Thoracic aorta (tissue), 2 donors: ENCODE data around the gene HLF. TPM values are rescaled to one million over a fixed set of nuclear protein-coding genes. Genes with fewer than 3 reads are reported as not detected.

Experiments
- ATAC-seq: fragments of 150-250 bp; one replicate; pipeline ENCODE4 v1.8.0; 2017; ENCODE audit warnings: low read depth; ENCODE audit not compliant: insufficient number of reproducible peaks, low FRiP score
- DNase-seq: peaks from one replicate; pipeline ENCODE4 v3.0.0-alpha.2; 2020; ENCODE audit warnings: low spot score
- H3K27ac ChIP-seq, 2 donors: fragments of 200-600 bp; sonication (generic); 1 replicate in 1 of 2; 2 replicates in 1 of 2; pipeline ENCODE4 v1.5.1; 2016; ENCODE audit warnings: mild to moderate bottlenecking in 2 of 2, moderate library complexity in 2 of 2
- H3K27me3 ChIP-seq: fragments of 200-600 bp; sonication (generic); replicated peaks from 2 replicates; pipeline ENCODE4 v1.6.0; 2016; ENCODE audit warnings: mild to moderate bottlenecking; ENCODE audit not compliant: insufficient read depth
- H3K36me3 ChIP-seq: fragments of 200-600 bp; sonication (generic); one replicate; pipeline ENCODE4 v1.5.1; 2016
- H3K4me1 ChIP-seq, 2 donors: fragments of 200-600 bp; sonication (generic); 1 replicate in 1 of 2; 2 replicates in 1 of 2; pipeline versions ENCODE4 v1.5.1 to v1.6.0; 2016; ENCODE audit warnings: low read depth in 2 of 2, mild to moderate bottlenecking in 1 of 2; ENCODE audit not compliant: control insufficient read depth in 1 of 2
- H3K4me3 ChIP-seq: fragments of 200-600 bp; sonication (generic); 2 replicates; pipeline ENCODE4 v1.5.1; 2016; ENCODE audit warnings: mild to moderate bottlenecking
- H3K9me3 ChIP-seq: fragments of 200-600 bp; sonication (generic); 2 replicates; pipeline ENCODE4 v1.5.1; 2016
- total RNA-seq, 2 donors: library from RNA; depleted of rRNA; stranded (reverse); fragments of >200 nt; gene quantifications; one replicate each; pipeline versions ENCODE4 v1.1.0 to v1.2.3, GENCODE V29; 2016
- TF ChIP-seq, protein P1 (sequence below): fragments of 200-600 bp; sonication (generic); IDR thresholded peaks from one replicate; pipeline ENCODE4 v1.5.1; 2019; ENCODE audit warnings: antibody characterized with exemption

Gene HLF
- total RNA-seq, 2 donors from 2014 or later: 10.2 to 12.5 TPM

DNA sequence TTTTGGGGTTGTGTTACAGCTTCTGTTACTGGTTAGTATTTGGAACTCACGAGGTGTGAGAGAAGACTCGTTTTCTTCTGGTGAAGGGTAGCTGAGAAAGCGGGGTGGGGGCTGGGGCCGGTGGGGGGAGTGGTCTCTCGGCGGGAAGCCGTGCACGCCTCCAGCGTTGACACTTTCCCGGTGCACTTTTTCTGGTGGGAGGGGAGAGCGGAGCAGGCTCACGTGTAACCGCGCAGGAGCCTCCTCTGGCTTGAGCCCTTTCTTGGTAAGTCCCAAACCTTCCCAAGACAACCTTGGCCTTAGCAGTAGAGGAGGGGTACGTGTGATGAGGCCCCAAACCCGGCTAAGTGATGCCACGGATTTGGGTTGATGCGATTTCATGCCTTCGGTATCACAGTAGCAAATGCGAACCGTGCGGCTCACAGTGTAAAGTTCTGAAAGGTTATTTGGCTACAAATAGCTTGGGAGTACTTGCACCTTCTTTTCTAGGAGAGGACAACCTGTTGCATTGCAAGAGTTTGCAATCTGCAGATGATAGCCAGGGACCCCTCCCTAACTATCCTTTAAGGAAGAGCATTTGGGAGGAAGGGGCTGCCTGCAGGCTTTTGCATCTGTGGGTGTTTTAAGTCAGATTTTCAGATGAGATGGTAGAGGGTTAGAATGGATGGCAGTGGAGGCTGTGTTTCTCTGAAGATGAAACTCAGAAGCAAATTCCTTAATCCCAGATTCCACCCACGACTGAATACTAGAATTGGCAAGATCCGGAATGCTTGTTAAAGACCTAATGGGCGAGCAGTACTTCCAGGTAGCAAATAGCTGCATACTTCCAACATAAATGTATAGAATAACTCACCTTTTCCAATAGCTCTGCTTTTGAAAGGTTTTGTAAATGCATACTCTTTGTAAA, 1.5 kb downstream of the HLF start:
- DNase-seq (no peak), ATAC-seq (no peak)
- peak overlapping the region; percentile 81 to 92 for H3K27ac ChIP-seq
- H3K4me1 ChIP-seq: peaks cover 17 to 59% of the 10 kb centered on the region in 2 donors
- H3K36me3 ChIP-seq: no peaks in the 10 kb centered on the region
- H3K27me3 ChIP-seq: no peaks in the 10 kb centered on the region
- peak overlapping the region; percentile 86 for H3K4me3 ChIP-seq
- TF ChIP-seq, protein P1, sequence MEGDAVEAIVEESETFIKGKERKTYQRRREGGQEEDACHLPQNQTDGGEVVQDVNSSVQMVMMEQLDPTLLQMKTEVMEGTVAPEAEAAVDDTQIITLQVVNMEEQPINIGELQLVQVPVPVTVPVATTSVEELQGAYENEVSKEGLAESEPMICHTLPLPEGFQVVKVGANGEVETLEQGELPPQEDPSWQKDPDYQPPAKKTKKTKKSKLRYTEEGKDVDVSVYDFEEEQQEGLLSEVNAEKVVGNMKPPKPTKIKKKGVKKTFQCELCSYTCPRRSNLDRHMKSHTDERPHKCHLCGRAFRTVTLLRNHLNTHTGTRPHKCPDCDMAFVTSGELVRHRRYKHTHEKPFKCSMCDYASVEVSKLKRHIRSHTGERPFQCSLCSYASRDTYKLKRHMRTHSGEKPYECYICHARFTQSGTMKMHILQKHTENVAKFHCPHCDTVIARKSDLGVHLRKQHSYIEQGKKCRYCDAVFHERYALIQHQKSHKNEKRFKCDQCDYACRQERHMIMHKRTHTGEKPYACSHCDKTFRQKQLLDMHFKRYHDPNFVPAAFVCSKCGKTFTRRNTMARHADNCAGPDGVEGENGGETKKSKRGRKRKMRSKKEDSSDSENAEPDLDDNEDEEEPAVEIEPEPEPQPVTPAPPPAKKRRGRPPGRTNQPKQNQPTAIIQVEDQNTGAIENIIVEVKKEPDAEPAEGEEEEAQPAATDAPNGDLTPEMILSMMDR: no peak
- no peaks in the 10 kb centered on the region for H3K9me3 ChIP-seq

DNA sequence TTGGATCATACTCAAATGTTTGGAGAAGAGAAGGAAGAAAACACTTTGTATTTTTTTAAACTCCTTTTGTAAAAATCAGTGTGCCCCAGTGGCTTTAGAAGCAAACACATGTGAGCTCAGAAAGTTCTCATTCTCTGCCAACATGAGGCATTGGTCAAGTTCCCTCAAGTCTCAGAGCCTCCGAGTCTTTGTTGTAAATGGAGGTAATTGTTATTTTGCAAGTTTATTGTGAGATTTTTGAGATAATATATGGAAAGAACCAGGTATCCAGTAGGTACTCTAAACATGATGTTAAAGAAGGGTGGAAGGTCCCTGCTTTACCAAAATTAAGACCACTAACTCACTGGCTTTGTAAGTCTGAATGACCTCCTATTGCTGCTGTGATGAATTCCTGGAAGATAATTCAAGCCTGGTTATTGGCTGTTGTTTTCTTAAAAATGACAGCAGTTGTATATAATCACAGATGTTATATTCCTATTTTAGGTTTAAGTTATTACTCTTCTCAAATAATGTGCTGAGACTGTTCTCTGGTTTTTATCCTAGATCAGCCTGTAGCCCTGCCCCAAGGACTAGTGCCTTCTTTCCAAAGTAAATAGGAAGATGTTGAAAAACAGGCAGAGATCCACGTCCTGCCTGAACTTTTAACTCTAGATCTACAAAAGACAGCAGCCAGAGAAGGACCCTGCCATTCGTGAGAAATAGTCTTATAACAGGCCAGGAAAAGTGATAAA, 2.4 kb downstream of the HLF start:
- no peak for ATAC-seq
- no peak for DNase-seq
- Histone ChIP-seq H3K27ac (peak overlapping the region; percentile 81 to 92), H3K4me1 (peaks cover 17 to 65% of the 10 kb centered on the region in 2 donors), H3K4me3 (peak overlapping the region; percentile 86), H3K36me3 (no peaks in the 10 kb centered on the region), H3K27me3 (no peaks in the 10 kb centered on the region), H3K9me3 (no peaks in the 10 kb centered on the region)
- TF ChIP-seq, protein P1: no peak

DNA sequence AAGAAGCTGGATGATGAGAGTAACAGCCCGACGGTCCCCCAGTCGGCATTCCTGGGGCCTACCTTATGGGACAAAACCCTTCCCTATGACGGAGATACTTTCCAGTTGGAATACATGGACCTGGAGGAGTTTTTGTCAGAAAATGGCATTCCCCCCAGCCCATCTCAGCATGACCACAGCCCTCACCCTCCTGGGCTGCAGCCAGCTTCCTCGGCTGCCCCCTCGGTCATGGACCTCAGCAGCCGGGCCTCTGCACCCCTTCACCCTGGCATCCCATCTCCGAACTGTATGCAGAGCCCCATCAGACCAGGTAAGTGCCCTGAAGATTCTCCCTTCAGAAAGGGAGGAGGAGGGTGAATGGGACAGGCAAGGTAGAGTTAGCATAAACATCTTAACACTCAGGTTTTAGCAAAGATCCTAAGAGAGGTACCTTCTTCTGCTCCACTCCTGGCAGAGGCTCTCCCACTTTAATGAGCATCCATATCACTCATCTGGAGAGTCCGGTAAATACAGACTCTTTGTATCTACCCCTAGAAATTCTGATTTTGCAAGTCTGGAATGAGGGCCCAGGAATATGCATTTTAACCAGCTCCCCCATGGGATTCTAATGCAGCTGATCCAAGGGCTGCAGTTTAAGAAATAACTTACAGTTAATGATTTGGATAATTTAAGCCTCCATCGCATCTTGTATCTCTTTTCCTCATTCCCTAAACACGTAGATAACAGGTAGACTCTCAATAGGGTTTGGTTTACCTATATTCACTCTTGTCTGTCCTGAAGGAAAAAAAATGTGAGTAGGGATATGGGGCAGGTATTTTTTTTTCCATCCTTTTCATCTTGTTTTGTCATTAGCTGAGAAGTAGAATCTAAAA, 3.3 kb downstream of the HLF start:
- peak overlapping the region; percentile 30 for H3K4me3 ChIP-seq
- H3K9me3 ChIP-seq: no peaks in the 10 kb centered on the region

DNA sequence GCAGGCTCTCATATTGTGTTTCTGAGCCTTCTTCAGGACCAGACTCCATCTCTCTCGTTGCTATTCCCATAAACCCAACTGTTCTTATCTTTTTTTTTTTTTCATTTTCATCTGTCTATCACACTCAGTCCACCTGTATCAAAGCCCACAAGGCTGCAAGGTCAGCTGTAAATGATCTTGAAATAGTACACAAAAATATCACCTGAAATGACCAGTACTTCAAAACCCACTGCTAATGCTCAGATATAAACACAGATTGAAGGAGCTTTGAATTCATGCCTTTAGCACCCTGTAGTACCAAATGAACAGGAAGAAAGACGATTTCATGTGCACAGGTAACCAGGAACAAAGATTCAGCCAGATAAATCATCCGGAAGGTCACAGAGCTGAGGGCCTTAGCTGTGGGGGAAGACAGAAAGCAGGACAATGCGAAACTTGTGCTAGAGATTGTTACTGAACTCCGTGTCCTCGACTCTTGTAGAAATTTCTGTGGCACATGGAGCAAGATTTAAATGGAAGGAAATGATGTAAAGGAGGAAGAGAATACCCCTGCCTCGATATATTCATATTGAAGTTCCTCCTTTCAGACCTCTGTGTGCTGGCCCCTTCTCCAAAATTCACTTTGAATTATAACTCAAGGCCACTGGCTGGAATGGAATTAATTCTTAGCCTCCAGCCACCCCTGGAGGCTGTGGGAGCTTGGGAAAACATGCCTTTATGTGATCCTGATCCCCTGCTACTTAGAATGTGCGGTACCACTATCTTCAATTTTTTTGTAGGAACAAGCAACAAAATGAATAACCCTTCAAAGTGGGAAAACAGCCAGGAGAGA, 4.1 kb downstream of the HLF start:
- Histone ChIP-seq H3K27ac (peak overlapping the region; percentile 81 to 92), H3K4me1 (peaks cover 21 to 74% of the 10 kb centered on the region in 2 donors), H3K9me3 (no peaks in the 10 kb centered on the region), H3K4me3 (peak overlapping the region; percentile 22), H3K27me3 (no peaks in the 10 kb centered on the region), H3K36me3 (no peaks in the 10 kb centered on the region)
- ATAC-seq (no peak), DNase-seq (no peak)
- TF ChIP-seq, protein P1: no peak

More for the DNA sequence above, 3.3 kb downstream of the HLF start:
- no peaks in the 10 kb centered on the region for H3K36me3 ChIP-seq
- peaks cover 20 to 73% of the 10 kb centered on the region in 2 donors for H3K4me1 ChIP-seq
- peak overlapping the region; percentile 81 to 92 for H3K27ac ChIP-seq
- TF ChIP-seq, protein P1: no peak
- H3K27me3 ChIP-seq: no peaks in the 10 kb centered on the region
- no peak for ATAC-seq
- no peak for DNase-seq
